WTC11 (cell line): ENCODE data around the gene IRF2BPL. TPM values are rescaled to one million over a fixed set of nuclear protein-coding genes. Genes with fewer than 3 reads are reported as not detected.

ENCODE experiments used
- ATAC-seq: fragments of 200-7000 bp; cut with Tn5 transposase; 2 replicates; pipeline ENCODE4 v1.10.0; 2021; ENCODE audit warnings: mild to moderate bottlenecking, moderate library complexity
- CTCF ChIA-PET: fragments of 300-600 bp; sonication (Branson Sonifier 250); formaldehyde crosslinking; loops from one replicate; lab custom pipeline; 2021; ENCODE audit warnings: antibody characterized with exemption; lab: Charles Lee
- POLR2A ChIA-PET: fragments of 350-600 bp; sonication (Branson Sonifier 250); formaldehyde crosslinking; loops from one replicate; lab custom pipeline; 2021; ENCODE audit warnings: antibody characterized with exemption; lab: Charles Lee
- DNase-seq: peaks from one replicate; pipeline ENCODE4 v3.0.0; 2021; ENCODE audit warnings: low spot score
- H3K27ac Mint-ChIP-seq: 2 replicates; pipeline ENCODE4 v1.8.0; 2021; ENCODE audit warnings: mixed read lengths
- H3K27me3 Mint-ChIP-seq: 2 replicates; pipeline ENCODE4 v1.8.0; 2021; ENCODE audit warnings: low read depth, mild to moderate bottlenecking, moderate library complexity, mixed read lengths
- H3K36me3 Mint-ChIP-seq: 2 replicates; pipeline ENCODE4 v1.8.0; 2021; ENCODE audit warnings: mixed read lengths
- H3K4me1 Mint-ChIP-seq: 2 replicates; pipeline ENCODE4 v1.8.0; 2022; ENCODE audit warnings: mixed read lengths
- H3K4me3 Mint-ChIP-seq: 2 replicates; pipeline ENCODE4 v1.8.0; 2021; ENCODE audit warnings: mild to moderate bottlenecking, moderate library complexity, mixed read lengths
- H3K9me3 Mint-ChIP-seq: 2 replicates; pipeline ENCODE4 v1.8.0; 2021; ENCODE audit warnings: mixed read lengths
- ESRRA ChIP-seq: sonication (generic); formaldehyde crosslinking; IDR thresholded peaks from 2 replicates; pipeline ENCODE4 v1.8.1; 2022; ENCODE audit warnings: mild to moderate bottlenecking, missing genetic modification reagents, borderline replicate concordance
- HMGXB4 ChIP-seq: sonication (generic); formaldehyde crosslinking; IDR thresholded peaks from 2 replicates; pipeline ENCODE4 v1.8.1; 2023; ENCODE audit warnings: mild to moderate bottlenecking, moderate library complexity, missing genetic modification reagents
- MLX ChIP-seq: sonication (generic); formaldehyde crosslinking; IDR thresholded peaks from 2 replicates; pipeline ENCODE4 v1.8.1; 2023; ENCODE audit warnings: mild to moderate bottlenecking, missing genetic modification reagents, moderate library complexity
- NR3C1 ChIP-seq: sonication (generic); formaldehyde crosslinking; conservative IDR thresholded peaks from 2 replicates; pipeline ENCODE4 v1.8.1; 2023; ENCODE audit warnings: low read depth, mild to moderate bottlenecking, missing genetic modification reagents
- TCF7 ChIP-seq: sonication (generic); formaldehyde crosslinking; IDR thresholded peaks from 2 replicates; pipeline ENCODE4 v1.8.0; 2022; ENCODE audit warnings: mild to moderate bottlenecking, low read depth, missing genetic modification reagents, moderate library complexity
- TP53 ChIP-seq: sonication (generic); formaldehyde crosslinking; IDR thresholded peaks from 2 replicates; pipeline ENCODE4 v1.8.1; 2023; ENCODE audit warnings: mild to moderate bottlenecking, missing genetic modification reagents
- ZNF138 ChIP-seq: sonication (generic); formaldehyde crosslinking; conservative IDR thresholded peaks from 2 replicates; pipeline ENCODE4 v1.8.1; 2022; ENCODE audit warnings: mild to moderate bottlenecking, moderate library complexity, missing genetic modification reagents
- ZSCAN18 ChIP-seq: fragments of 250-450 bp; sonication (Bioruptor Pico); IDR thresholded peaks from 2 replicates; pipeline ENCODE4 v2.1.2; 2022; ENCODE audit warnings: mild to moderate bottlenecking, moderate library complexity
- total RNA-seq: library from RNA; stranded (reverse); gene quantifications from 3 replicates; pipeline ENCODE4 v1.2.3, GENCODE V29; 2021
- TF ChIP-seq, protein P1 (sequence below): sonication (generic); formaldehyde crosslinking; IDR thresholded peaks from 2 replicates; pipeline ENCODE4 v1.8.0; 2022; ENCODE audit warnings: mild to moderate bottlenecking, missing genetic modification reagents
- TF ChIP-seq, protein P2 (sequence below): sonication (generic); formaldehyde crosslinking; IDR thresholded peaks from 2 replicates; pipeline ENCODE4 v1.8.1; 2022; ENCODE audit warnings: low read depth, missing genetic modification reagents, borderline replicate concordance
- TF ChIP-seq, protein P3 (sequence below): fragments of 250-450 bp; sonication (Bioruptor Pico); conservative IDR thresholded peaks from 2 replicates; pipeline ENCODE4 v1.9.0; 2021; ENCODE audit warnings: mild to moderate bottlenecking
- TF ChIP-seq, protein P4 (sequence below): fragments of 250-450 bp; sonication (Bioruptor Pico); IDR thresholded peaks from 2 replicates; pipeline ENCODE4 v1.8.0; 2021; ENCODE audit warnings: mild to moderate bottlenecking
- TF ChIP-seq, protein P5 (sequence below): fragments of 250-450 bp; sonication (Bioruptor Pico); IDR thresholded peaks from 2 replicates; pipeline ENCODE4 v1.9.0; 2021; ENCODE audit warnings: mild to moderate bottlenecking, borderline replicate concordance

The IRF2BPL gene
- total RNA-seq, 1 experiment from 2014 or later, result 126 TPM

- POLR2A ChIA-PET, result interaction anchor here (0.8 kb wide), 1 partner anchor 44 kb away, joined by 3 read pairs; no protein-coding TSS in a partner anchor
- Mint-ChIP-seq H3K27me3 (no peaks in the 10 kb centered on the region), H3K4me1 (peaks cover 67% of the 10 kb centered on the region), H3K9me3 (no peaks in the 10 kb centered on the region), H3K36me3 (no peaks in the 10 kb centered on the region), H3K27ac (peak overlapping the region; percentile 82), H3K4me3 (no peak overlapping the region)
- DNase-seq (no peak), ATAC-seq (no peak)
- TF ChIP-seq ZNF138 (CRISPR knock-in tag), result no peak
- TF ChIP-seq, protein P1, sequence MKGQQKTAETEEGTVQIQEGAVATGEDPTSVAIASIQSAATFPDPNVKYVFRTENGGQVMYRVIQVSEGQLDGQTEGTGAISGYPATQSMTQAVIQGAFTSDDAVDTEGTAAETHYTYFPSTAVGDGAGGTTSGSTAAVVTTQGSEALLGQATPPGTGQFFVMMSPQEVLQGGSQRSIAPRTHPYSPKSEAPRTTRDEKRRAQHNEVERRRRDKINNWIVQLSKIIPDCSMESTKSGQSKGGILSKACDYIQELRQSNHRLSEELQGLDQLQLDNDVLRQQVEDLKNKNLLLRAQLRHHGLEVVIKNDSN (CRISPR knock-in tag), result no peak
- TF ChIP-seq HMGXB4, result no peak
- TF ChIP-seq, protein P2, sequence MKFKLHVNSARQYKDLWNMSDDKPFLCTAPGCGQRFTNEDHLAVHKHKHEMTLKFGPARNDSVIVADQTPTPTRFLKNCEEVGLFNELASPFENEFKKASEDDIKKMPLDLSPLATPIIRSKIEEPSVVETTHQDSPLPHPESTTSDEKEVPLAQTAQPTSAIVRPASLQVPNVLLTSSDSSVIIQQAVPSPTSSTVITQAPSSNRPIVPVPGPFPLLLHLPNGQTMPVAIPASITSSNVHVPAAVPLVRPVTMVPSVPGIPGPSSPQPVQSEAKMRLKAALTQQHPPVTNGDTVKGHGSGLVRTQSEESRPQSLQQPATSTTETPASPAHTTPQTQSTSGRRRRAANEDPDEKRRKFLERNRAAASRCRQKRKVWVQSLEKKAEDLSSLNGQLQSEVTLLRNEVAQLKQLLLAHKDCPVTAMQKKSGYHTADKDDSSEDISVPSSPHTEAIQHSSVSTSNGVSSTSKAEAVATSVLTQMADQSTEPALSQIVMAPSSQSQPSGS (CRISPR knock-in tag), result no peak
- TF ChIP-seq, protein P3, sequence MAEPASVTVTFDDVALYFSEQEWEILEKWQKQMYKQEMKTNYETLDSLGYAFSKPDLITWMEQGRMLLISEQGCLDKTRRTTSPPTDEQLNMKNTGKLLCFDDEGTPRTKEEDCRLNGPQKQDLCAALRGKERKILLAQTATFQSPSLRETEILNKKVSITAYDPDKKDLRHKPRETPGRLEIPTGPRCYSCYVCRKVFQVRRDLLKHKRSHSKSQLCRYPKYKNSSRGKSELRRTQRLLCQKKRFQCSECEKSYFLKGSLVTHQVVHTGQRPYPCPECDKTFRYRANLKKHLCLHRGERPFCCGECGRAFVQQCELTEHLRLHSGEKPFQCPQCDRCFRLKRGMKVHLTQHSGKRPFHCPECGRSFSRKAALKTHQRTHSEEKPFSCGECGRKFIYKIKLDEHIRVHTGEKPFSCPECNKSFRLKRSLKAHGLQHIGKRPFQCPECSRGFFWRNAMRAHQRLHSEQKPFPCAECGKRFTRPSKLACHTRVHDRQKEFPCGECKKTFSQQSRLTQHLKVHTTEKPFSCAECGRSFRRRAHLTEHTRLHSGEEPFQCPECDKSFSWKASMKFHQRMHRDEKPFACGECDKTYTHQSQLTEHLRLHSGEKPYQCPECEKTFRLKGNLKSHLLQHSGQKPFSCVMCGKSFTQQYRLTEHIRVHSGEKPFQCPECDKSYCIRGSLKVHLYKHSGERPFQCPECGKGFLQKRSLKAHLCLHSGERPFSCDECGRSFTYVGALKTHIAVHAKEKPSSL (CRISPR knock-in tag), result no peak
- no peak for TF ChIP-seq MLX (CRISPR knock-in tag)
- TF ChIP-seq, protein P4, sequence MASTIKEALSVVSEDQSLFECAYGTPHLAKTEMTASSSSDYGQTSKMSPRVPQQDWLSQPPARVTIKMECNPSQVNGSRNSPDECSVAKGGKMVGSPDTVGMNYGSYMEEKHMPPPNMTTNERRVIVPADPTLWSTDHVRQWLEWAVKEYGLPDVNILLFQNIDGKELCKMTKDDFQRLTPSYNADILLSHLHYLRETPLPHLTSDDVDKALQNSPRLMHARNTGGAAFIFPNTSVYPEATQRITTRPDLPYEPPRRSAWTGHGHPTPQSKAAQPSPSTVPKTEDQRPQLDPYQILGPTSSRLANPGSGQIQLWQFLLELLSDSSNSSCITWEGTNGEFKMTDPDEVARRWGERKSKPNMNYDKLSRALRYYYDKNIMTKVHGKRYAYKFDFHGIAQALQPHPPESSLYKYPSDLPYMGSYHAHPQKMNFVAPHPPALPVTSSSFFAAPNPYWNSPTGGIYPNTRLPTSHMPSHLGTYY, result no peak
- TF ChIP-seq, protein P5, sequence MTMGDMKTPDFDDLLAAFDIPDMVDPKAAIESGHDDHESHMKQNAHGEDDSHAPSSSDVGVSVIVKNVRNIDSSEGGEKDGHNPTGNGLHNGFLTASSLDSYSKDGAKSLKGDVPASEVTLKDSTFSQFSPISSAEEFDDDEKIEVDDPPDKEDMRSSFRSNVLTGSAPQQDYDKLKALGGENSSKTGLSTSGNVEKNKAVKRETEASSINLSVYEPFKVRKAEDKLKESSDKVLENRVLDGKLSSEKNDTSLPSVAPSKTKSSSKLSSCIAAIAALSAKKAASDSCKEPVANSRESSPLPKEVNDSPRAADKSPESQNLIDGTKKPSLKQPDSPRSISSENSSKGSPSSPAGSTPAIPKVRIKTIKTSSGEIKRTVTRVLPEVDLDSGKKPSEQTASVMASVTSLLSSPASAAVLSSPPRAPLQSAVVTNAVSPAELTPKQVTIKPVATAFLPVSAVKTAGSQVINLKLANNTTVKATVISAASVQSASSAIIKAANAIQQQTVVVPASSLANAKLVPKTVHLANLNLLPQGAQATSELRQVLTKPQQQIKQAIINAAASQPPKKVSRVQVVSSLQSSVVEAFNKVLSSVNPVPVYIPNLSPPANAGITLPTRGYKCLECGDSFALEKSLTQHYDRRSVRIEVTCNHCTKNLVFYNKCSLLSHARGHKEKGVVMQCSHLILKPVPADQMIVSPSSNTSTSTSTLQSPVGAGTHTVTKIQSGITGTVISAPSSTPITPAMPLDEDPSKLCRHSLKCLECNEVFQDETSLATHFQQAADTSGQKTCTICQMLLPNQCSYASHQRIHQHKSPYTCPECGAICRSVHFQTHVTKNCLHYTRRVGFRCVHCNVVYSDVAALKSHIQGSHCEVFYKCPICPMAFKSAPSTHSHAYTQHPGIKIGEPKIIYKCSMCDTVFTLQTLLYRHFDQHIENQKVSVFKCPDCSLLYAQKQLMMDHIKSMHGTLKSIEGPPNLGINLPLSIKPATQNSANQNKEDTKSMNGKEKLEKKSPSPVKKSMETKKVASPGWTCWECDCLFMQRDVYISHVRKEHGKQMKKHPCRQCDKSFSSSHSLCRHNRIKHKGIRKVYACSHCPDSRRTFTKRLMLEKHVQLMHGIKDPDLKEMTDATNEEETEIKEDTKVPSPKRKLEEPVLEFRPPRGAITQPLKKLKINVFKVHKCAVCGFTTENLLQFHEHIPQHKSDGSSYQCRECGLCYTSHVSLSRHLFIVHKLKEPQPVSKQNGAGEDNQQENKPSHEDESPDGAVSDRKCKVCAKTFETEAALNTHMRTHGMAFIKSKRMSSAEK, result no peak
- no peak for TF ChIP-seq NR3C1
- TF ChIP-seq TP53 (CRISPR knock-in tag), result no peak
- TF ChIP-seq ZSCAN18, result no peak
- no peak for TF ChIP-seq ESRRA (CRISPR knock-in tag)
- TF ChIP-seq TCF7 (CRISPR knock-in tag), result no peak
- CTCF ChIA-PET, result interaction anchor here (1.0 to 1.3 kb wide), 3 partner anchors 59 to 93 kb away, joined by 3 to 4 read pairs (median 3); no protein-coding TSS in a partner anchor
Measured at GRCh38 chr14:77006132-77006531, 22.4 kb downstream of the IRF2BPL start.
